Left lung (tissue), 10 donors: ENCODE data around the gene PKD2. TPM values are rescaled to one million over a fixed set of nuclear protein-coding genes. Genes with fewer than 3 reads are reported as not detected.
"Not testable (repeated sequence)": the region's sequence is repeated elsewhere in the genome, so short reads cannot be mapped to it uniquely, and the experiment has no call there.

ENCODE experiments used
- ATAC-seq: fragments of 200-7000 bp; cut with Tn5 transposase; one replicate; pipeline ENCODE4 v1.9.1; 2020; ENCODE audit warnings: moderate library complexity
- DNase-seq, 4 donors: peaks; one replicate each; pipeline ENCODE4 v3.0.0-alpha.2; 2013 to 2020
- H3K27ac ChIP-seq, 2 donors: fragments of 200-600 bp; sonication (generic) in 1 of 2; one replicate each; pipeline versions ENCODE4 v1.5.0 to v1.8.0; 2020 to 2021
- H3K27me3 ChIP-seq, 2 donors: fragments of 200-600 bp; sonication (generic) in 1 of 2; one replicate each; pipeline versions ENCODE4 v1.5.0 to v1.8.0; 2020 to 2021
- H3K36me3 ChIP-seq, 2 donors: fragments of 200-600 bp; sonication (generic) in 1 of 2; one replicate each; pipeline versions ENCODE4 v1.5.0 to v1.8.0; 2020 to 2021
- H3K4me1 ChIP-seq, 2 donors: fragments of 200-600 bp; one replicate each; pipeline ENCODE4 v1.8.0; 2021
- H3K4me3 ChIP-seq, 2 donors: fragments of 200-600 bp; sonication (generic) in 1 of 2; one replicate each; pipeline versions ENCODE4 v1.5.0 to v1.8.0; 2020 to 2021; ENCODE audit warnings: mild to moderate bottlenecking in 1 of 2
- H3K9me3 ChIP-seq, 2 donors: fragments of 200-600 bp; sonication (generic) in 1 of 2; one replicate each; pipeline versions ENCODE4 v1.5.0 to v1.8.0; 2020 to 2021
- CTCF ChIP-seq, 2 donors: fragments of 200-600 bp; sonication (generic) in 1 of 2; IDR thresholded peaks; one replicate each; pipeline versions ENCODE4 v1.5.0 to v1.8.0; 2021; ENCODE audit warnings: antibody characterized with exemption in 2 of 2
- intact Hi-C, 2 donors: fragments of 100-400 bp; cut with DNase I; formaldehyde crosslinking; loops; one replicate each; pipeline versions ENCODE4 v1.11.2 to v1.14.2; 2022
- polyA plus RNA-seq, 6 donors: library from polyadenylated mRNA; unstranded; fragments of 120-200 nt; gene quantifications; one replicate each; pipeline ENCODE4 v1.2.1, GENCODE V29; 2013; ENCODE audit not compliant: insufficient read length in 6 of 6
- total RNA-seq, 2 donors: library from RNA; stranded (reverse); fragmentation: NEBNext Ultra II Directional; extraction: Animal tissue kit (Norgen Biotek cat#: 25700); gene quantifications; one replicate each; pipeline ENCODE4 v1.2.1, GENCODE V29; 2021
- donor health status: DM: no; HTN: yes; CAD: no.
- donor health status: DM: no; HTN: no; CAD: no.

PKD2 gene
- total and polyA plus RNA-seq, 8 donors = 22.6 to 72.4 (median 62.0) TPM

DNA sequence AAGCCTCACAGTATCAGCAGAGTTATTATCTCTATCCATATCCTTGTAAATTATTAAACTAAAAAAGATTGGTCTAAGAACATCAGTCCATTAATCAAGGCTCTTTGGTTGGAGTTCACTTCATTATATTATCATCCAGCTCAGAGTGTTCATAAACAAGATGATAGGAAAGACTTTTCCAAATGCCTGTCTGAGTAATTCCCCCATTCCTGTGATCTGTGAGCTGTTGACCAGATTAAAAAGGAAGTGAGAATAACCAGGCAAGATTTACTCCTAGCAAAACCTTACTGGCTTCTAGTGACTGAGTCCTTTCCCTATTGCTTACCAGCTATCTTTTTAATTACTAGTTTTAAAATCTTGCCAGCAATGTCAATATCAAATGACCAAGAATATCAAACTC, 14.9 kb downstream of the PKD2 start:
- H3K36me3 ChIP-seq = peaks cover 0 to 12% of the 10 kb centered on the region in 2 donors
- TF ChIP-seq CTCF (IDR thresholded peaks at IDR 0.05) = no peak
- no peak for DNase-seq
- peak overlapping the region in 1 of 2 donors; percentile 8 for H3K27ac ChIP-seq
- H3K4me3 ChIP-seq = no peak overlapping the region
- H3K9me3 ChIP-seq = peaks cover 0 to 8% of the 10 kb centered on the region in 2 donors
- intact Hi-C loops = no loop called here
- H3K27me3 ChIP-seq = no peaks in the 10 kb centered on the region
- ATAC-seq = peak; percentile 13
- peaks cover 4 to 14% of the 10 kb centered on the region in 2 donors for H3K4me1 ChIP-seq

- H3K27ac ChIP-seq, DNase-seq, H3K9me3 ChIP-seq, H3K4me3 ChIP-seq, H3K27me3 ChIP-seq, intact Hi-C loops, ATAC-seq: not testable (repeated sequence)
- Histone ChIP-seq H3K36me3 (peaks cover 0 to 12% of the 10 kb centered on the region in 2 donors), H3K4me1 (peaks cover 7 to 19% of the 10 kb centered on the region in 2 donors)
Observed at GRCh38 chr4:88025868-88026661, 18.6 kb downstream of the PKD2 start.

- peak; percentile 73 for ATAC-seq
- Histone ChIP-seq H3K27me3 (no peaks in the 10 kb centered on the region), H3K4me3 (no peak overlapping the region), H3K9me3 (peaks cover 0 to 8% of the 10 kb centered on the region in 2 donors), H3K36me3 (peaks cover 0 to 7% of the 10 kb centered on the region in 2 donors), H3K4me1 (peaks cover 7 to 19% of the 10 kb centered on the region in 2 donors), H3K27ac (peak overlapping the region in 1 of 2 donors; percentile 54)
- DNase-seq = no peak
- no peak for TF ChIP-seq CTCF (IDR thresholded peaks at IDR 0.05)
- intact Hi-C loops = no loop called here
Observed at GRCh38 chr4:88027611-88028608, 20.5 kb downstream of the PKD2 start.

GRCh38 chr4:88028946-88029345, 21.5 kb downstream of the PKD2 start:
- intact Hi-C loops = no loop called here
- ATAC-seq (peak; percentile 32), DNase-seq (no peak)

More at GRCh38 chr4:88028946-88029345, 21.5 kb downstream of the PKD2 start:
- Histone ChIP-seq H3K27ac (no peak overlapping the region), H3K36me3 (peaks cover 0 to 7% of the 10 kb centered on the region in 2 donors), H3K27me3 (no peaks in the 10 kb centered on the region), H3K4me1 (peaks cover 7 to 19% of the 10 kb centered on the region in 2 donors), H3K9me3 (peaks cover 0 to 8% of the 10 kb centered on the region in 2 donors), H3K4me3 (no peak overlapping the region)
- TF ChIP-seq CTCF (IDR thresholded peaks at IDR 0.05) = no peak
